ENCODE data around the gene EPHA7. TPM values are rescaled to one million over a fixed set of nuclear protein-coding genes. Genes with fewer than 3 reads are reported as not detected.

Gene EPHA7
- total RNA-seq, 2 experiments from 2014 or later: not detected

DNA sequence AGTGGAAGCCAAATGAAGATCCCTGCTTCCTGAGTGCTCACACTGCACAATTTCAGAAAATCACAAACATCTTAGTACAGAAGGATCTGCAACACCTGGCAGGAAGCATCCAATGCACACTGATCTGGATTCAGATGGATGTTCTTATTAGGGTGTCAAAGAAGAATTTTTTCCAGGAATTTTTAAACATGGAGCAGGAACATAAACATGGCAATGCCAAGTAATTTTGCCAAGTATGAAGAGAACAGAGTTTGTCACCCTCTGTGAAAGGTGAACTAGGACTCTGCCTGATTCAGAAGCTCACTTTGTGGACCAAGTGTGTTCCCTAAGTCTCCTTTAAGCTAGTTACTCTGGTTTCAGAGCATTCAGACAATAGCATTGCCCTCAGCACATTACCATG is 208.5 kb downstream of the EPHA7 start:
- ATAC-seq (ENCODE audit: poor library complexity) (no peak), DNase-seq (no peak)
- Mint-ChIP-seq H3K9me3 (peaks cover 3% of the 10 kb centered on the region), H3K4me1 (ENCODE audit: low read depth) (no peaks in the 10 kb centered on the region), H3K27me3 (no peaks in the 10 kb centered on the region), H3K36me3 (ENCODE audit: low read depth) (no peaks in the 10 kb centered on the region), H3K27ac (no peak overlapping the region), H3K4me3 (no peak overlapping the region)
- intact Hi-C loops (cut with DNase I, micrococcal nuclease): no loop called here
- no peaks in the 10 kb centered on the region for H3K4me1 ChIP-seq (ENCODE audit: insufficient read depth, low read length)
- no peak overlapping the region for H3K4me3 ChIP-seq (ENCODE audit: low read length)
- POLR2A ChIA-PET: no interaction called here
- no peaks in the 10 kb centered on the region for H3K27me3 ChIP-seq (ENCODE audit: control insufficient read depth in 1 of 2, insufficient read depth in 2 of 2, low read length in 2 of 2)
- no peaks in the 10 kb centered on the region for H3K36me3 ChIP-seq (ENCODE audit: insufficient read depth, low read length)
- TF ChIP-seq, protein P1, sequence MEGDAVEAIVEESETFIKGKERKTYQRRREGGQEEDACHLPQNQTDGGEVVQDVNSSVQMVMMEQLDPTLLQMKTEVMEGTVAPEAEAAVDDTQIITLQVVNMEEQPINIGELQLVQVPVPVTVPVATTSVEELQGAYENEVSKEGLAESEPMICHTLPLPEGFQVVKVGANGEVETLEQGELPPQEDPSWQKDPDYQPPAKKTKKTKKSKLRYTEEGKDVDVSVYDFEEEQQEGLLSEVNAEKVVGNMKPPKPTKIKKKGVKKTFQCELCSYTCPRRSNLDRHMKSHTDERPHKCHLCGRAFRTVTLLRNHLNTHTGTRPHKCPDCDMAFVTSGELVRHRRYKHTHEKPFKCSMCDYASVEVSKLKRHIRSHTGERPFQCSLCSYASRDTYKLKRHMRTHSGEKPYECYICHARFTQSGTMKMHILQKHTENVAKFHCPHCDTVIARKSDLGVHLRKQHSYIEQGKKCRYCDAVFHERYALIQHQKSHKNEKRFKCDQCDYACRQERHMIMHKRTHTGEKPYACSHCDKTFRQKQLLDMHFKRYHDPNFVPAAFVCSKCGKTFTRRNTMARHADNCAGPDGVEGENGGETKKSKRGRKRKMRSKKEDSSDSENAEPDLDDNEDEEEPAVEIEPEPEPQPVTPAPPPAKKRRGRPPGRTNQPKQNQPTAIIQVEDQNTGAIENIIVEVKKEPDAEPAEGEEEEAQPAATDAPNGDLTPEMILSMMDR (IDR thresholded peaks at IDR 0.05): no peak
- no peak overlapping the region for H3K27ac ChIP-seq (ENCODE audit: low read depth in 1 of 2, low read length in 2 of 2)
- CTCF ChIA-PET: no interaction called here
- H3K9me3 ChIP-seq (ENCODE audit: control insufficient read depth in 1 of 2, insufficient read depth in 1 of 2, low read length in 2 of 2): peaks cover 0 to 5% of the 10 kb centered on the region in 2 experiments

DNA sequence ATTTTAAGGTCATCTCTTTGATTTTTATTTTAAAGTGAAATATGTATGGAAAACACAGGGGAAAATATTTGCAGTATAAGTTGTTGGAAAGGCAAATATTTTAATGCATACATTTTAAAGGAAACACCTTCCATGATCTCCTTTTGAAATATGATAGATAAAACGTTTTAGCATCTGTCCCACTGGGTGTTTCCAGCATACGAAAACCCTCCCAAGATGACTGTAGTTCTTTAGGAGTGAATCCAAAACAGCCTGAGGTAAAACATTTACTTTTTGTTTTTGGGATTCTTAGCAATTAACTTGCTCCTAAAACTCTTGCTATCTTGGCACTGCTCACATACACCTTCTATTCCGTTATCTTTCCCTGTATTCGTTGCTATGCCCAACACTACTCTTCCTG is 210.0 kb downstream of the EPHA7 start:
- POLR2A ChIA-PET: no interaction called here
- no peaks in the 10 kb centered on the region for H3K27me3 Mint-ChIP-seq
- peaks cover 0 to 5% of the 10 kb centered on the region in 2 experiments for H3K9me3 ChIP-seq (ENCODE audit: control insufficient read depth in 1 of 2, insufficient read depth in 1 of 2, low read length in 2 of 2)
- peaks cover 5% of the 10 kb centered on the region for H3K9me3 Mint-ChIP-seq
- DNase-seq (no peak), ATAC-seq (ENCODE audit: poor library complexity) (no peak)
- H3K27ac Mint-ChIP-seq: no peak overlapping the region
- CTCF ChIA-PET: no interaction called here
- H3K4me1 ChIP-seq (ENCODE audit: insufficient read depth, low read length): no peaks in the 10 kb centered on the region
- H3K4me1 Mint-ChIP-seq (ENCODE audit: low read depth): no peaks in the 10 kb centered on the region
- no peaks in the 10 kb centered on the region for H3K27me3 ChIP-seq (ENCODE audit: control insufficient read depth in 1 of 2, insufficient read depth in 2 of 2, low read length in 2 of 2)
- H3K4me3 ChIP-seq (ENCODE audit: low read length): no peak overlapping the region
- intact Hi-C loops (cut with DNase I, micrococcal nuclease): no loop called here
- H3K27ac ChIP-seq (ENCODE audit: low read depth in 1 of 2, low read length in 2 of 2): no peak overlapping the region
- H3K36me3 ChIP-seq (ENCODE audit: insufficient read depth, low read length): no peaks in the 10 kb centered on the region
- H3K36me3 Mint-ChIP-seq (ENCODE audit: low read depth): no peaks in the 10 kb centered on the region
- TF ChIP-seq, protein P1 (IDR thresholded peaks at IDR 0.05): no peak
- H3K4me3 Mint-ChIP-seq: no peak overlapping the region

DNA sequence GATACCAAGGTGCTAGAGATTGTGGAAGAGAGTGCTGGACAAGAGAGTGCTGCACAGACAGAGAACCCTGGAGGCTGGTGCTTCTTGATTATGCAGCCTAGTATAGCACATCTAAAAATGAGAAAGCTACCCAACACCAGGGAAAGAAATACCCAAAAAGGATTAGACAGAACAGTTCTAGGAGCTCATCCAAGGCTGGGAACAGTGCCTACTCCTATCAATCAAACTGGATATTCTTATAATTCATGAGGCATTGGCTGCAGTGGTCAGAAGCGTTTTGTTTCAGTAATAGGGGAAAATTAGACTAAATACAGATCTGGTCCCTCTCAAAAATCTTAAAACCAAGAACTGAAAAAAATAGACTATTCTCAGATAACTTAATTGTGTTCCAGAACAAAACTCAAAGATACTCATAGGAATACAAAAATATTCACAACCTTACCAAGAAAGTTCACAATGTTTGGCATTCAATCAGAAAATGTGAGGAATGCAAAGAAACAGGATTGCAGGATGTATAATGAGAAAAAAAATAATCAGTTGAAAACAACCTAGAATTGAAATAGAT is 222.9 kb downstream of the EPHA7 start:
- H3K4me3 Mint-ChIP-seq: no peak overlapping the region
- ChIA-PET POLR2A (no interaction called here), CTCF (no interaction called here)
- DNase-seq: no peak
- Histone ChIP-seq H3K27me3 (ENCODE audit: control insufficient read depth in 1 of 2, insufficient read depth in 2 of 2, low read length in 2 of 2) (no peaks in the 10 kb centered on the region), H3K27ac (ENCODE audit: low read depth in 1 of 2, low read length in 2 of 2) (no peak overlapping the region), H3K4me1 (ENCODE audit: insufficient read depth, low read length) (no peaks in the 10 kb centered on the region), H3K36me3 (ENCODE audit: insufficient read depth, low read length) (no peaks in the 10 kb centered on the region), H3K4me3 (ENCODE audit: low read length) (no peak overlapping the region), H3K9me3 (ENCODE audit: control insufficient read depth in 1 of 2, insufficient read depth in 1 of 2, low read length in 2 of 2) (peaks cover 0 to 5% of the 10 kb centered on the region in 2 experiments)
- TF ChIP-seq, protein P1 (IDR thresholded peaks at IDR 0.05): no peak
- H3K4me1 Mint-ChIP-seq (ENCODE audit: low read depth): no peaks in the 10 kb centered on the region
- intact Hi-C loops (cut with DNase I, micrococcal nuclease): no loop called here
- H3K27ac Mint-ChIP-seq: no peak overlapping the region
- H3K9me3 Mint-ChIP-seq: peaks cover 14% of the 10 kb centered on the region
- H3K27me3 Mint-ChIP-seq: no peaks in the 10 kb centered on the region
- no peaks in the 10 kb centered on the region for H3K36me3 Mint-ChIP-seq (ENCODE audit: low read depth)
- no peak for ATAC-seq (ENCODE audit: poor library complexity)

Data from CD4-positive, alpha-beta T cell (primary cell).